Coronary artery (tissue), 2 donors: ENCODE results near the gene SSRP1.
A peak's percentile ranks its signal among the peaks of the same experiment; 100 is the strongest.

ENCODE experiments used
- DNase-seq: peaks from one replicate; pipeline ENCODE4 v3.0.0-alpha.2; 2017; ENCODE audit warnings: low spot score
- H3K27ac ChIP-seq, 2 donors: fragments of 200-600 bp; sonication (generic); one replicate each; pipeline ENCODE4 v1.5.1; 2016 to 2019
- H3K4me3 ChIP-seq: fragments of 200-600 bp; sonication (generic); 2 replicates; pipeline ENCODE4 v1.5.1; 2016; ENCODE audit warnings: mild to moderate bottlenecking, moderate library complexity
- TF ChIP-seq, protein P1 (sequence below): fragments of 200-600 bp; sonication (generic); IDR thresholded peaks from one replicate; pipeline ENCODE4 v1.5.1; 2019; ENCODE audit warnings: antibody characterized with exemption

SSRP1 gene

GRCh38 chr11:57306161-57306876 lies 29.4 kb downstream of the SSRP1 start:
- TF ChIP-seq, protein P1, sequence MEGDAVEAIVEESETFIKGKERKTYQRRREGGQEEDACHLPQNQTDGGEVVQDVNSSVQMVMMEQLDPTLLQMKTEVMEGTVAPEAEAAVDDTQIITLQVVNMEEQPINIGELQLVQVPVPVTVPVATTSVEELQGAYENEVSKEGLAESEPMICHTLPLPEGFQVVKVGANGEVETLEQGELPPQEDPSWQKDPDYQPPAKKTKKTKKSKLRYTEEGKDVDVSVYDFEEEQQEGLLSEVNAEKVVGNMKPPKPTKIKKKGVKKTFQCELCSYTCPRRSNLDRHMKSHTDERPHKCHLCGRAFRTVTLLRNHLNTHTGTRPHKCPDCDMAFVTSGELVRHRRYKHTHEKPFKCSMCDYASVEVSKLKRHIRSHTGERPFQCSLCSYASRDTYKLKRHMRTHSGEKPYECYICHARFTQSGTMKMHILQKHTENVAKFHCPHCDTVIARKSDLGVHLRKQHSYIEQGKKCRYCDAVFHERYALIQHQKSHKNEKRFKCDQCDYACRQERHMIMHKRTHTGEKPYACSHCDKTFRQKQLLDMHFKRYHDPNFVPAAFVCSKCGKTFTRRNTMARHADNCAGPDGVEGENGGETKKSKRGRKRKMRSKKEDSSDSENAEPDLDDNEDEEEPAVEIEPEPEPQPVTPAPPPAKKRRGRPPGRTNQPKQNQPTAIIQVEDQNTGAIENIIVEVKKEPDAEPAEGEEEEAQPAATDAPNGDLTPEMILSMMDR = no peak
- DNase-seq = no peak
- no peak overlapping the region for H3K27ac ChIP-seq
- H3K4me3 ChIP-seq = no peak overlapping the region

DNA sequence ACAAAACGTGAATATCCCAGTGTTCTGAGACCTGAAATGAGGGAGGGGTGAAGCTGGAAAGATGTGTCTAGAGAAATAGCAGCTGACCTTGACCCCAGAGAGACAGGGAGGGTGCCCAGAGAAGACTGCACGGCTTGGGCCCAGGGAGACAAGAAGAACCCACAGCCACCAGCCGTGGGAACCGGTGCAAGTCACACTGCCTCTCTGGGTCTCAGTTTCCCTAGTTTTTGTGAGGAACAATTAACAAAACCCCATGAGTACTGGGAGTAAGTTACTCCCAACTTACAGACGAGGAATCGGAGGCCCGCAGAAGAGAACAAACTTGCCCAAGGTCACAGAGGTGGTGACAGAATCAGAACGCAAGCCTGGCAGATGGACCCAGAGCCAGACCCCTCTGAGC lies 30.2 kb downstream of the SSRP1 start:
- H3K27ac ChIP-seq = no peak overlapping the region
- no peak for DNase-seq
- TF ChIP-seq, protein P1 = no peak
- no peak overlapping the region for H3K4me3 ChIP-seq

GRCh38 chr11:57303990-57304579 lies 31.6 kb downstream of the SSRP1 start:
- H3K4me3 ChIP-seq = no peak overlapping the region
- TF ChIP-seq, protein P1 = no peak
- DNase-seq = no peak
- peak overlapping the region in 1 of 2 donors; percentile 62 for H3K27ac ChIP-seq

DNA sequence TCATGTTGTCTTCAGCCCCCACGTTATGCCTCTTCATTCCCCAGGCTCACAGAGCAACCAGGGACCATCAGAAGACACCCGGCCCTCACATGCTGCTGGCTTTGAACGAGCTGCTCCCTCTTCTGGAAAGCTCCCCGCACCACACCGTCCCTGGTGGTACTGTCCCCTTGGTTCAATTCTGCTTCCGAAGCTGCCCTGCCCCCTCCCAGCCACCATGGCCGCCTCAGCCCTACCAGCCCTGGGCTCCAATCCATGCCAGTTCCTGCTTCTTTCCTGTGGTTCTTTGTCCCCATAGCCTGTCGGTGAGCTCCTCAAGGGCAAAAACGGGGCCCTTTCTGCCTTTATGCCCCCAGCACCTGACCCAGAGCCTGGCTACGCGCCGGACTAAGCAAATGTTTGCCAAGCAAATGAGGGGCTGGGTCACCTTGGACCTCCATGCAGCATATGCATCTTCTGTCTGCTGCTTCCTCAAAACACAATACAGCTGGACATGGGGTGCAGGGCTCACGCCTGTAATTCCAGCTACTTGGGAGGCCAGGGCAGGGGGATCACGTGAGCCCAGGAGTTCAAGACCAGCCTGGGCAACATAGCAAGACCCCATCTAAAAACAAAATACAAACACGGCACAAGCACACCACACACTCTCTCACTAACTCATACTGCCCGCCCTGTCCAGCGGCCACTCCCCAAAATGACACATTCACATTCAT lies 32.3 kb downstream of the SSRP1 start:
- Histone ChIP-seq H3K4me3 (no peak overlapping the region), H3K27ac (peak overlapping the region in 1 of 2 donors; percentile 62)
- TF ChIP-seq, protein P1 = no peak
- DNase-seq = no peak

DNA sequence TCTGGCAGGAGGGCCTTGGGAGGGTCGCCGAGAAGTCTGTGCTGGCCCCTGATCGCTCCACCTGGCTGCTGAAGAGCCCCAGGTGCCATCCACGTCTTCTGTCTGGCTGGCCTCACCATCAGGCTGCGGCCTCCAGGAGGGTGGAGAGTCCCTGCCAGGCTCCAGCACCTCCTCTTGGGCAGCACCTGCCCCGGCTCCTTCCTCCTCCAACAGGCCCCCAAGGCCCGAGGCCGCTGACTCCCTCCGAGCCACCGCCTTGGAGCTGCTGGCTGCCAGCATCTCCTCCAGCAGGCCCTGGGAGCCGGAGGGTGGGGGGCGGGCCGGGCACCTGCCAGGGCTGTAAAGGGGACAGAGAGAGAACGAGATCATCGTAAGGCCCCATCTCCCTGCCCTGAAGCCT lies 33.2 kb downstream of the SSRP1 start:
- TF ChIP-seq, protein P1 = no peak

GRCh38 chr11:57301711-57302423 lies 33.8 kb downstream of the SSRP1 start:
- Histone ChIP-seq H3K4me3 (no peak overlapping the region), H3K27ac (no peak overlapping the region)
- no peak for DNase-seq
- TF ChIP-seq, protein P1 = no peak

More for the DNA sequence above, 33.2 kb downstream of the SSRP1 start:
- no peak for DNase-seq
- H3K4me3 ChIP-seq = no peak overlapping the region
- H3K27ac ChIP-seq = no peak overlapping the region
